SK-N-MC (cell line): ENCODE data around the gene TAS1R3.

Source experiments
- DNase-seq: peaks from one replicate; pipeline ENCODE4 v3.0.0-alpha.2; 2011; ENCODE audit warnings: low read depth, low spot score
- H3K27ac ChIP-seq: fragments of 200-600 bp; sonication (generic); 2 replicates; pipeline ENCODE4 v1.5.1; 2016; ENCODE audit warnings: mixed run types
- H3K36me3 ChIP-seq: fragments of 200-600 bp; sonication (generic); 2 replicates; pipeline ENCODE4 v1.6.1; 2017; ENCODE audit warnings: antibody characterized with exemption, low read length, mixed read lengths; ENCODE audit not compliant: insufficient read depth
- H3K4me3 ChIP-seq: fragments of 200-600 bp; sonication (generic); 2 replicates; pipeline ENCODE4 v1.5.1; 2016
- H3K9ac ChIP-seq: fragments of 200-600 bp; sonication (generic); 2 replicates; pipeline ENCODE4 v1.8.0; 2017; ENCODE audit warnings: mixed run types, mixed read lengths; ENCODE audit not compliant: insufficient read length
- H3K9me3 ChIP-seq: fragments of 200-600 bp; sonication (generic); 2 replicates; pipeline ENCODE4 v1.6.1; 2017; ENCODE audit warnings: low read depth, mild to moderate bottlenecking, antibody characterized with exemption, low read length, moderate library complexity, mixed read lengths
- EZH2 ChIP-seq: fragments of 200-600 bp; sonication (generic); IDR thresholded peaks from one replicate; pipeline ENCODE4 v1.6.1; 2017; ENCODE audit warnings: antibody characterized with exemption
- FOXP2 ChIP-seq: optimal IDR thresholded peaks from 2 replicates; pipeline ENCODE3; 2011; ENCODE audit warnings: mild to moderate bottlenecking, moderate library complexity; ENCODE audit not compliant: insufficient read depth; ENCODE audit errors: extremely low read length, control extremely low read depth
- POLR2AphosphoS5 ChIP-seq: IDR thresholded peaks from 2 replicates; pipeline ENCODE4 v1.6.1; 2012; ENCODE audit warnings: mild to moderate bottlenecking, low read depth, low read length, borderline replicate concordance

Gene TAS1R3

GRCh38 chr1:1376551-1377226, 45.6 kb downstream of the TAS1R3 start:
- Histone ChIP-seq H3K36me3 (no peaks in the 10 kb centered on the region; the same call in 1 of the 2 replicates), H3K9me3 (no peaks in the 10 kb centered on the region), H3K4me3 (no peak overlapping the region), H3K9ac (no peak overlapping the region), H3K27ac (no peak overlapping the region; the same call in 1 of the 2 replicates)
- no peak for DNase-seq
- TF ChIP-seq EZH2 = no peak
- no peak for TF ChIP-seq POLR2AphosphoS5
- no peak for TF ChIP-seq FOXP2

- H3K27ac ChIP-seq = peak overlapping the region; percentile 36; the same call in 1 of the 2 replicates
- no peak overlapping the region for H3K4me3 ChIP-seq
- no peaks in the 10 kb centered on the region; the same call in 1 of the 2 replicates for H3K36me3 ChIP-seq
- no peak overlapping the region for H3K9ac ChIP-seq
- no peak for TF ChIP-seq POLR2AphosphoS5
- TF ChIP-seq FOXP2 = no peak
- no peak for TF ChIP-seq EZH2
- no peaks in the 10 kb centered on the region for H3K9me3 ChIP-seq
- DNase-seq = no peak
These were observed 46.6 kb downstream of the TAS1R3 start for GRCh38 chr1:1377540-1378205.

GRCh38 chr1:1380860-1381259, 49.8 kb downstream of the TAS1R3 start:
- Histone ChIP-seq H3K4me3 (no peak overlapping the region), H3K27ac (no peak overlapping the region), H3K9me3 (no peaks in the 10 kb centered on the region), H3K36me3 (peaks cover 2% of the 10 kb centered on the region; the same call in 1 of the 2 replicates), H3K9ac (no peak overlapping the region)
- no peak for TF ChIP-seq EZH2
- TF ChIP-seq POLR2AphosphoS5 = no peak
- TF ChIP-seq FOXP2 = no peak
- DNase-seq = no peak

- H3K27ac ChIP-seq = no peak overlapping the region
- no peak for TF ChIP-seq EZH2
- TF ChIP-seq FOXP2 = no peak
- TF ChIP-seq POLR2AphosphoS5 = no peak
- H3K9me3 ChIP-seq = no peaks in the 10 kb centered on the region
- DNase-seq = no peak
- H3K9ac ChIP-seq = no peak overlapping the region
- peaks cover 7% of the 10 kb centered on the region for H3K36me3 ChIP-seq
- no peak overlapping the region for H3K4me3 ChIP-seq
These were observed 50.2 kb downstream of the TAS1R3 start for GRCh38 chr1:1381294-1381693.
